H9 (cell line): ENCODE results near the gene ZDHHC19. TPM values are rescaled to one million over a fixed set of nuclear protein-coding genes. Genes with fewer than 3 reads are reported as not detected.

Source experiments
- DNase-seq: peaks from one replicate; pipeline ENCODE4 v3.0.0-alpha.2; 2017
- H2AFZ ChIP-seq: one replicate; pipeline ENCODE4 v1.6.1; 2013; ENCODE audit warnings: mild to moderate bottlenecking, low read length, control low read depth, moderate library complexity
- H2AK5ac ChIP-seq: 2 replicates; pipeline ENCODE4 v1.6.1; 2013; ENCODE audit warnings: low read length, control low read depth, mixed read lengths; ENCODE audit not compliant: insufficient read length
- H2BK120ac ChIP-seq: one replicate; pipeline ENCODE4 v1.6.1; 2013; ENCODE audit warnings: low read depth, mild to moderate bottlenecking, low read length, control low read depth, inconsistent platforms; ENCODE audit not compliant: poor library complexity, severe bottlenecking
- H2BK12ac ChIP-seq: 2 replicates; pipeline ENCODE4 v1.6.1; 2013; ENCODE audit warnings: low read length, control low read depth, mixed read lengths, low read depth; ENCODE audit not compliant: insufficient read length
- H2BK15ac ChIP-seq: 2 replicates; pipeline ENCODE4 v1.6.1; 2013; ENCODE audit warnings: low read depth, low read length, control low read depth
- H2BK20ac ChIP-seq: one replicate; pipeline ENCODE4 v1.6.1; 2013; ENCODE audit warnings: low read depth, mild to moderate bottlenecking, low read length, control low read depth, inconsistent platforms; ENCODE audit not compliant: poor library complexity, severe bottlenecking
- H2BK5ac ChIP-seq: 2 replicates; pipeline ENCODE4 v1.6.1; 2013; ENCODE audit warnings: low read length, control low read depth, mixed read lengths; ENCODE audit not compliant: insufficient read length
- H3K14ac ChIP-seq: 2 replicates; pipeline ENCODE4 v1.6.1; 2013; ENCODE audit warnings: low read length, control low read depth; ENCODE audit not compliant: insufficient read depth
- H3K18ac ChIP-seq: 2 replicates; pipeline ENCODE4 v1.6.1; 2013; ENCODE audit warnings: low read depth, mild to moderate bottlenecking, mixed read lengths, low read length, control low read depth; ENCODE audit not compliant: insufficient read length
- H3K23ac ChIP-seq: 2 replicates; pipeline ENCODE4 v1.6.1; 2013; ENCODE audit warnings: low read length, control low read depth, mixed read lengths, low read depth; ENCODE audit not compliant: insufficient read length
- H3K23me2 ChIP-seq: 2 replicates; pipeline ENCODE4 v1.6.1; 2013; ENCODE audit warnings: low read depth, mild to moderate bottlenecking, mixed read lengths, low read length, control low read depth; ENCODE audit not compliant: insufficient read length, poor library complexity, severe bottlenecking
- H3K27ac ChIP-seq: 2 replicates; pipeline ENCODE4 v1.5.1; 2013; ENCODE audit warnings: low read length, control low read depth, mixed read lengths, low read depth; ENCODE audit not compliant: insufficient read length
- H3K27me3 ChIP-seq: 2 replicates; pipeline ENCODE4 v1.6.1; 2013; ENCODE audit warnings: low read length, control low read depth, inconsistent platforms; ENCODE audit not compliant: insufficient read depth
- H3K4ac ChIP-seq: 2 replicates; pipeline ENCODE4 v1.6.1; 2013; ENCODE audit warnings: low read depth, mild to moderate bottlenecking, control low read depth, inconsistent platforms, low read length, moderate library complexity
- H3K4me1 ChIP-seq: 2 replicates; pipeline ENCODE4 v1.6.1; 2013; ENCODE audit warnings: low read length, control low read depth, inconsistent platforms; ENCODE audit not compliant: insufficient read depth
- H3K4me2 ChIP-seq: 2 replicates; pipeline ENCODE4 v1.6.1; 2013; ENCODE audit warnings: low read length, control low read depth, mixed read lengths; ENCODE audit not compliant: insufficient read length, insufficient read depth
- H3K56ac ChIP-seq: 2 replicates; pipeline ENCODE4 v1.6.1; 2013; ENCODE audit warnings: low read depth, mild to moderate bottlenecking, mixed read lengths, low read length, control low read depth; ENCODE audit not compliant: insufficient read length
- H3K79me1 ChIP-seq: 2 replicates; pipeline ENCODE4 v1.6.1; 2013; ENCODE audit warnings: low read depth, mild to moderate bottlenecking, moderate library complexity, low read length, control low read depth, inconsistent platforms; ENCODE audit not compliant: insufficient read depth, poor library complexity, severe bottlenecking
- H3K79me2 ChIP-seq: 2 replicates; pipeline ENCODE4 v1.6.1; 2013; ENCODE audit warnings: low read length, control low read depth, inconsistent platforms; ENCODE audit not compliant: insufficient read depth
- H3K9ac ChIP-seq: 2 replicates; pipeline ENCODE4 v1.6.1; 2013; ENCODE audit warnings: low read length, control low read depth, mixed read lengths; ENCODE audit not compliant: insufficient read length; ENCODE audit errors: extremely low read depth
- H3K9me3 ChIP-seq: one replicate; pipeline ENCODE4 v1.6.1; 2013; ENCODE audit warnings: low read depth, low read length, inconsistent platforms; ENCODE audit not compliant: control insufficient read depth
- H3T11ph ChIP-seq: one replicate; pipeline ENCODE4 v1.6.1; 2013; ENCODE audit warnings: mild to moderate bottlenecking, low read length, control low read depth, inconsistent platforms
- H4K20me1 ChIP-seq: one replicate; pipeline ENCODE4 v1.6.1; 2013; ENCODE audit not compliant: control insufficient read depth, insufficient read length, insufficient read depth
- H4K5ac ChIP-seq: 2 replicates; pipeline ENCODE4 v1.6.1; 2013; ENCODE audit warnings: low read depth, mild to moderate bottlenecking, mixed read lengths, low read length, control low read depth; ENCODE audit not compliant: insufficient read length
- H4K8ac ChIP-seq: replicated peaks from 2 replicates; pipeline ENCODE4 v1.6.1; 2013; ENCODE audit warnings: low read length, control low read depth, mixed read lengths, low read depth; ENCODE audit not compliant: insufficient read length
- H4K91ac ChIP-seq: 2 replicates; pipeline ENCODE4 v1.6.1; 2013; ENCODE audit warnings: low read depth, mild to moderate bottlenecking, moderate library complexity, mixed read lengths, low read length, control low read depth; ENCODE audit not compliant: insufficient read length
- H3K27ac Mint-ChIP-seq, 3 experiments: 2 replicates in 2 of 3; 3 replicates in 1 of 3; pipeline ENCODE4 v1.8.0; 2020 to 2021; ENCODE audit warnings: mixed read lengths in 3 of 3, mild to moderate bottlenecking in 1 of 3, moderate library complexity in 1 of 3
- H3K27me3 Mint-ChIP-seq: 2 replicates; pipeline ENCODE4 v1.8.0; 2021; ENCODE audit warnings: low read depth, mild to moderate bottlenecking, moderate library complexity, mixed read lengths
- H3K36me3 Mint-ChIP-seq, 3 experiments: 2 replicates in 2 of 3; 3 replicates in 1 of 3; pipeline ENCODE4 v1.8.0; 2020 to 2021; ENCODE audit warnings: low read depth in 3 of 3, mixed read lengths in 3 of 3; ENCODE audit not compliant: insufficient read depth in 1 of 3
- H3K4me1 Mint-ChIP-seq, 2 experiments: 2 replicates each; pipeline ENCODE4 v1.8.0; 2020; ENCODE audit warnings: mixed read lengths in 2 of 2
- H3K4me3 Mint-ChIP-seq, 2 experiments: 2 replicates in 1 of 2; 3 replicates in 1 of 2; pipeline ENCODE4 v1.8.0; 2020 to 2021; ENCODE audit warnings: mild to moderate bottlenecking in 2 of 2, mixed read lengths in 2 of 2, moderate library complexity in 1 of 2
- H3K9me3 Mint-ChIP-seq, 2 experiments: 2 replicates in 1 of 2; 3 replicates in 1 of 2; pipeline ENCODE4 v1.8.0; 2020; ENCODE audit warnings: mild to moderate bottlenecking in 2 of 2, mixed read lengths in 2 of 2, moderate library complexity in 1 of 2
- CTCF ChIP-seq: fragments of 200-600 bp; sonication (generic); conservative IDR thresholded peaks from 3 replicates; pipeline ENCODE4 v1.8.0; 2021; ENCODE audit warnings: antibody characterized with exemption, mild to moderate bottlenecking
- WGBS: extraction: QIAGEN DNeasy Blood & Tissue Kit; methylation state at CpG from one replicate; pipeline ENCODE4 v1.1.7; 2013; ENCODE audit warnings: missing lambda C conversion rate, low lambda C conversion rate, mixed read lengths; ENCODE audit not compliant: insufficient read length; ENCODE audit errors: extremely low coverage; 5-methylcytosine and 5-hydroxymethylcytosine counted together
- total RNA-seq: library from RNA; stranded (reverse); gene quantifications from 2 replicates; pipeline ENCODE4 v1.2.1, GENCODE V29; 2021

Gene ZDHHC19
- total RNA-seq, 1 experiment from 2014 or later = 2.2 TPM

GRCh38 chr3:196163212-196163611 is 48.0 kb downstream of the ZDHHC19 start:
- H3K4me2 ChIP-seq = no peak overlapping the region
- H3K9me3 ChIP-seq = no peaks in the 10 kb centered on the region
- Mint-ChIP-seq H3K4me1 (peaks cover 7 to 13% of the 10 kb centered on the region in 2 experiments), H3K9me3 (no peaks in the 10 kb centered on the region), H3K27ac (no peak overlapping the region), H3K36me3 (no peaks in the 10 kb centered on the region), H3K4me3 (no peak overlapping the region), H3K27me3 (no peaks in the 10 kb centered on the region)
- H3K14ac ChIP-seq = no peak overlapping the region
- no peak overlapping the region for H3T11ph ChIP-seq
- H2BK12ac ChIP-seq = no peak overlapping the region
- H3K9ac ChIP-seq = no peak overlapping the region
- TF ChIP-seq CTCF = no peak
- no peak overlapping the region for H4K8ac ChIP-seq
- no peak overlapping the region for H2AFZ ChIP-seq
- no peak overlapping the region for H4K5ac ChIP-seq
- H2BK120ac ChIP-seq = no peak overlapping the region
- WGBS = no CpG with 5 or more reads among the region's 6 CpGs
- no peak overlapping the region for H2BK20ac ChIP-seq
- H4K91ac ChIP-seq = no peak overlapping the region
- H3K27ac ChIP-seq = no peak overlapping the region
- H3K18ac ChIP-seq = no peak overlapping the region
- H3K27me3 ChIP-seq = no peaks in the 10 kb centered on the region
- H3K79me2 ChIP-seq = no peaks in the 10 kb centered on the region
- H3K23ac ChIP-seq = no peak overlapping the region
- no peaks in the 10 kb centered on the region for H4K20me1 ChIP-seq
- no peaks in the 10 kb centered on the region for H3K23me2 ChIP-seq
- H2BK5ac ChIP-seq = no peak overlapping the region
- DNase-seq = no peak
- no peak overlapping the region for H3K56ac ChIP-seq
- H2BK15ac ChIP-seq = no peak overlapping the region
- H3K79me1 ChIP-seq = no peaks in the 10 kb centered on the region
- no peaks in the 10 kb centered on the region; the same call in 1 of the 2 replicates for H3K4me1 ChIP-seq
- no peak overlapping the region for H2AK5ac ChIP-seq
- H3K4ac ChIP-seq = no peak overlapping the region
